Astrocyte (in vitro differentiated cells and primary cell): ENCODE results near the gene KLK7.
A peak's percentile ranks its signal among the peaks of the same experiment; 100 is the strongest.

Experiments
- CTCF ChIP-seq: IDR thresholded peaks from 2 replicates; pipeline ENCODE4 v1.5.1; 2011; ENCODE audit warnings: low read depth, mild to moderate bottlenecking, inconsistent platforms, low read length, moderate library complexity; ENCODE audit not compliant: insufficient read depth
- EZH2 ChIP-seq: IDR thresholded peaks from 2 replicates; pipeline ENCODE4 v1.6.1; 2012; ENCODE audit warnings: mild to moderate bottlenecking, low read length, inconsistent platforms; ENCODE audit not compliant: insufficient read depth

DNA sequence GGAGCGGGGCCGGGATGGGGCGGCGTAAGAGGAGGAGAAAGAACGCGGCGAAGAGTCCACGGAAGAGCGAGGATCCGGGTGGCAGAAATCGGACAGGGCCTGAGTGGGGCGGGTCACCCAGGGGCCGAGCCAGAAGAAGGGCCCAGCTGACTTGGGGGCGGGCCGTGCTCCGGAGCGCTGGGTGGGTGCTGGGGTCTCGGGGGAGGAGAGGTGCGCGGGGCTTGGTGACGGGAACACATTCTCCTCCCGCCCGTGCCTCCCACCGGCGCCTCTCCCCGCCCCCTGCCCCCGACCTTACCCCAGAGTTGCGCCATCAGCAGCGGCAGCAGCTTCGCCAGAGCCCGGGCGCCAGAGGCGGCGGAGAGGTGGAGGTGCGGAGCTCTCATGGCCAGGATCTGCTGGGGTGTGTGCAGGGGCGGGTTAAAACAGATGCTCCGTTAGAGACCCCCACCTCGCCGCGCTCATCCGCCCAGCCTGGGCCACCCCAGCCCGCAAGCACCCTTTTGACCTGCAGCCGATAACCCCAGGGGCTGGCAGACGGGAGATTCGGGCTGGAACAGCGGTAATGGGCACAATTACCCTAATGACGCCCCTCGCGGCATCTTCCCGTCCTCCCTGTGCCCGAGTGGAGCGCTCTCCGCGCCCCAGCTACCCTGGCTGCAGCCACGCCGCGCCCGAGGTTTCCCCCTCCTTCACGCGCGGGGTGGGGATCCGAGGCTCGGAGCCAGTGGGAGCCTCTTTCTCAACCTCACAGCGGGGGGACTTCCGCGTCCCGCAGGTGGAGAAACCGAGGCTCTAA is 35.2 kb upstream of the KLK7 start:
- TF ChIP-seq CTCF (no peak), EZH2 (peak; percentile 51)
